HL-60 (cell line): ENCODE measurements around the gene PPM1M.

Experiments
- POLR2AphosphoS5 ChIP-seq: IDR thresholded peaks from 2 replicates; pipeline ENCODE4 v1.6.1; 2012; ENCODE audit warnings: low read depth
- TF ChIP-seq, protein P1 (sequence below): IDR thresholded peaks from one replicate; pipeline ENCODE4 v1.5.1; 2011; ENCODE audit warnings: low read length, control low read depth, inconsistent platforms; ENCODE audit not compliant: insufficient read depth

DNA sequence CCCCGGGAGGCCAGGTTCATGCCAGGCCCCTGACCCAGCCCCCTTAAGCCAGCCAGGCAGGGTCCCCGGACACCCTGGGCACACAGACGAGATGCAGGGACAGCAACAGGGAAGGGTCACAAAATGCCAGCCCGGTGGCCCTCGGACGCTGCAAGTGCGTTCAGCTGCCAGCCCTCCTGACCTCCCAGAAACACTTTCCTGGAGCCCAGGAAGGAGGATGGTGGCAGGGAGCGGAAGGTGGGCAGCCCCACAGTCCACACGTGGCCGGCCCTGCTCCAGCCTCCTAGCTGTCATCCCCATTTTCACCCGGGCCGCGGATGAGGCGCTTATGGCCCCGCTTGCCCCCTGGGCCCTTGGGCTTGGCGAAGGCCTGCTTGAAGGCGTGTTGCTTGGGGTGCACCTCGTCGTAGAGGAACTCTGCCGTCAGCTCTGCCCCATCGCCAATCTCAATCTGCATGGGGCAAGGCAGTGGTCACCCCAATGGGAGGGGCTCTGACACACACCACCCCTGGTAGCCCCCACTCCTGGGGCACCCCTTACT is 16.7 kb upstream of the PPM1M start:
- TF ChIP-seq, protein P1, sequence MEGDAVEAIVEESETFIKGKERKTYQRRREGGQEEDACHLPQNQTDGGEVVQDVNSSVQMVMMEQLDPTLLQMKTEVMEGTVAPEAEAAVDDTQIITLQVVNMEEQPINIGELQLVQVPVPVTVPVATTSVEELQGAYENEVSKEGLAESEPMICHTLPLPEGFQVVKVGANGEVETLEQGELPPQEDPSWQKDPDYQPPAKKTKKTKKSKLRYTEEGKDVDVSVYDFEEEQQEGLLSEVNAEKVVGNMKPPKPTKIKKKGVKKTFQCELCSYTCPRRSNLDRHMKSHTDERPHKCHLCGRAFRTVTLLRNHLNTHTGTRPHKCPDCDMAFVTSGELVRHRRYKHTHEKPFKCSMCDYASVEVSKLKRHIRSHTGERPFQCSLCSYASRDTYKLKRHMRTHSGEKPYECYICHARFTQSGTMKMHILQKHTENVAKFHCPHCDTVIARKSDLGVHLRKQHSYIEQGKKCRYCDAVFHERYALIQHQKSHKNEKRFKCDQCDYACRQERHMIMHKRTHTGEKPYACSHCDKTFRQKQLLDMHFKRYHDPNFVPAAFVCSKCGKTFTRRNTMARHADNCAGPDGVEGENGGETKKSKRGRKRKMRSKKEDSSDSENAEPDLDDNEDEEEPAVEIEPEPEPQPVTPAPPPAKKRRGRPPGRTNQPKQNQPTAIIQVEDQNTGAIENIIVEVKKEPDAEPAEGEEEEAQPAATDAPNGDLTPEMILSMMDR: no peak
- no peak for TF ChIP-seq POLR2AphosphoS5
